B cell (primary cell): ENCODE measurements around the gene MST1. TPM values are rescaled to one million over a fixed set of nuclear protein-coding genes. Genes with fewer than 3 reads are reported as not detected.

Experiments used
- ATAC-seq: fragments of 200-7000 bp; cut with Tn5 transposase; one replicate; pipeline ENCODE4 v1.10.0; 2021; ENCODE audit warnings: low read depth, mild to moderate bottlenecking, moderate number of reproducible peaks, moderate library complexity
- CTCF ChIA-PET: fragments of 350-600 bp; sonication (Branson Sonifier 250); formaldehyde crosslinking; loops from one replicate; lab custom pipeline; 2021; ENCODE audit warnings: antibody characterized with exemption, inconsistent platforms; lab: Charles Lee
- POLR2A ChIA-PET: fragments of 350-600 bp; sonication (Branson Sonifier 250); formaldehyde crosslinking; loops from one replicate; lab custom pipeline; 2021; ENCODE audit warnings: antibody characterized with exemption; lab: Charles Lee
- DNase-seq: peaks from one replicate; pipeline ENCODE4 v3.0.0; 2013
- H2AFZ ChIP-seq: 2 replicates; pipeline ENCODE4 v1.6.1; 2012; ENCODE audit warnings: mild to moderate bottlenecking, low read depth, low read length; ENCODE audit not compliant: insufficient read depth, poor library complexity, severe bottlenecking
- H3K27ac ChIP-seq, 2 donors: 1 replicate in 1 of 2; 2 replicates in 1 of 2; pipeline ENCODE4 v1.5.1; 2012 to 2013; ENCODE audit warnings: low read length in 2 of 2, mild to moderate bottlenecking in 2 of 2, moderate library complexity in 1 of 2
- H3K27me3 ChIP-seq, 4 experiments: fragments of 200-600 bp in 1 of 4; sonication (generic) in 1 of 4; replicated peaks in 1 of 4; 1 replicate in 2 of 4; 2 replicates in 2 of 4; pipeline versions ENCODE4 v1.6.1 to v1.7.0; 2013 to 2016; ENCODE audit warnings: low read length in 3 of 4, mild to moderate bottlenecking in 2 of 4, mixed read lengths in 1 of 4, moderate library complexity in 1 of 4; ENCODE audit not compliant: insufficient read depth in 4 of 4, control insufficient read depth in 3 of 4; ENCODE audit errors: control extremely low read depth in 1 of 4
- H3K36me3 ChIP-seq, 2 experiments: replicated peaks in 1 of 2; 1 replicate in 1 of 2; 2 replicates in 1 of 2; pipeline versions ENCODE4 v1.6.1 to v1.7.1; 2013; ENCODE audit warnings: low read length in 1 of 2; ENCODE audit not compliant: insufficient read depth in 2 of 2, control insufficient read depth in 1 of 2; ENCODE audit errors: control extremely low read depth in 1 of 2, extremely low read depth in 1 of 2
- H3K4me1 ChIP-seq, 2 donors: fragments of 200-600 bp in 1 of 2; sonication (generic) in 1 of 2; 1 replicate in 1 of 2; 2 replicates in 1 of 2; pipeline versions ENCODE4 v1.5.1 to v1.6.1; 2013 to 2017; ENCODE audit warnings: low read length in 2 of 2; ENCODE audit not compliant: control insufficient read depth in 2 of 2, insufficient read depth in 2 of 2
- H3K4me2 ChIP-seq: replicated peaks from 2 replicates; pipeline ENCODE3; 2012; ENCODE audit warnings: mild to moderate bottlenecking, low read depth, low read length; ENCODE audit not compliant: poor library complexity, severe bottlenecking
- H3K4me3 ChIP-seq, 5 experiments: fragments of 200-600 bp in 1 of 5; sonication (generic) in 1 of 5; 1 replicate in 3 of 5; 2 replicates in 2 of 5; pipeline versions ENCODE4 v1.5.1 to v1.7.0; 2011 to 2016; ENCODE audit warnings: low read length in 4 of 5, mild to moderate bottlenecking in 4 of 5, low read depth in 2 of 5, control low read depth in 1 of 5, moderate library complexity in 1 of 5; ENCODE audit not compliant: insufficient read depth in 1 of 5; ENCODE audit errors: control extremely low read depth in 1 of 5, extremely low read depth in 1 of 5
- H3K79me2 ChIP-seq: fragments of 200-600 bp; sonication (generic); one replicate; pipeline ENCODE4 v1.6.0; 2016; ENCODE audit warnings: low read length; ENCODE audit not compliant: control insufficient read depth, insufficient read depth
- H3K9ac ChIP-seq: fragments of 200-600 bp; sonication (generic); 2 replicates; pipeline ENCODE4 v1.6.1; 2017; ENCODE audit warnings: mild to moderate bottlenecking, low read length, moderate library complexity
- H3K9me3 ChIP-seq, 3 donors: one replicate each; pipeline versions ENCODE4 v1.6.1 to v1.7.1; 2013; ENCODE audit warnings: low read length in 2 of 3; ENCODE audit not compliant: control insufficient read depth in 2 of 3, insufficient read depth in 1 of 3; ENCODE audit errors: control extremely low read depth in 1 of 3
- H4K20me1 ChIP-seq: 2 replicates; pipeline ENCODE4 v1.6.0; 2012; ENCODE audit warnings: mild to moderate bottlenecking, low read length; ENCODE audit not compliant: insufficient read depth, control insufficient read depth, poor library complexity, severe bottlenecking
- H3K27ac Mint-ChIP-seq: one replicate; pipeline ENCODE4 v1.8.0; 2021; ENCODE audit warnings: mixed read lengths
- H3K27me3 Mint-ChIP-seq: one replicate; pipeline ENCODE4 v1.8.0; 2021; ENCODE audit warnings: mixed read lengths
- H3K4me1 Mint-ChIP-seq: one replicate; pipeline ENCODE4 v1.8.0; 2021; ENCODE audit warnings: mixed read lengths
- H3K4me3 Mint-ChIP-seq: one replicate; pipeline ENCODE4 v1.8.0; 2021; ENCODE audit warnings: mixed read lengths
- H3K9me3 Mint-ChIP-seq: one replicate; pipeline ENCODE4 v1.8.0; 2022; ENCODE audit warnings: mixed read lengths; ENCODE audit not compliant: insufficient read depth
- CTCF ChIP-seq: fragments of 200-600 bp; IDR thresholded peaks from one replicate; pipeline ENCODE4 v1.8.0; 2022; ENCODE audit warnings: antibody characterized with exemption, mild to moderate bottlenecking
- EZH2 ChIP-seq: IDR thresholded peaks from 2 replicates; pipeline ENCODE4 v1.6.1; 2012; ENCODE audit warnings: borderline replicate concordance, low read depth, mild to moderate bottlenecking, moderate library complexity, low read length; ENCODE audit not compliant: insufficient read depth, poor library complexity, severe bottlenecking
- WGBS: methylation state at CpG from one replicate; pipeline ENCODE4 v1.1.5; 2013; ENCODE audit warnings: missing lambda C conversion rate; ENCODE audit not compliant: insufficient coverage; 5-methylcytosine and 5-hydroxymethylcytosine counted together
- intact Hi-C: fragments of 100-400 bp; cut with micrococcal nuclease; formaldehyde crosslinking; loops from one replicate; pipeline ENCODE4 v1.10.0; 2022
- polyA plus RNA-seq: library from polyadenylated mRNA; depleted of rRNA; stranded (reverse); fragments of >200 nt; gene quantifications from 2 replicates; pipeline ENCODE4 v1.2.3, GENCODE V29; 2012
- total RNA-seq, 2 donors: library from RNA; stranded (reverse); fragments of 120-200 nt in 1 of 2; gene quantifications; 1 replicate in 1 of 2; 2 replicates in 1 of 2; pipeline versions ENCODE4 v1.2.3 to v1.2.4, GENCODE V29; 2013 to 2022

Gene MST1
- total and polyA plus RNA-seq, 2 donors (not counting 1 experiment from before 2014, with no cell fraction given), result 14.5 to 26.4 TPM

- Histone ChIP-seq H3K27ac (no peak overlapping the region), H4K20me1 (no peaks in the 10 kb centered on the region), H3K36me3 (no peaks in the 10 kb centered on the region), H3K27me3 (no peaks in the 10 kb centered on the region), H3K4me2 (no peak overlapping the region), H3K9ac (no peak overlapping the region), H3K9me3 (no peaks in the 10 kb centered on the region), H2AFZ (no peak overlapping the region), H3K79me2 (no peaks in the 10 kb centered on the region), H3K4me1 (no peaks in the 10 kb centered on the region), H3K4me3 (no peak overlapping the region)
- Mint-ChIP-seq H3K27me3 (peaks cover 3% of the 10 kb centered on the region), H3K4me1 (no peaks in the 10 kb centered on the region), H3K27ac (no peak overlapping the region), H3K4me3 (no peak overlapping the region), H3K9me3 (no peaks in the 10 kb centered on the region)
- POLR2A ChIA-PET, result no interaction called here
- CTCF ChIA-PET, result no interaction called here
- intact Hi-C loops, result no loop called here
- DNase-seq, result no peak
- TF ChIP-seq CTCF, result no peak
- no peak for ATAC-seq
- 90% methylated on average over 2 of the region's 3 CpGs for WGBS
Observed at GRCh38 chr3:49646236-49646635, 43.0 kb downstream of the MST1 start.

GRCh38 chr3:49644684-49645083, 44.6 kb downstream of the MST1 start:
- ChIA-PET POLR2A (no interaction called here), CTCF (interaction anchor here (1.0 kb wide), 1 partner anchor 27 kb away, joined by 3 read pairs; no protein-coding TSS in a partner anchor)
- Histone ChIP-seq H3K36me3 (no peaks in the 10 kb centered on the region), H3K4me3 (no peak overlapping the region), H3K79me2 (no peaks in the 10 kb centered on the region), H4K20me1 (no peaks in the 10 kb centered on the region), H3K27me3 (no peaks in the 10 kb centered on the region), H3K4me2 (no peak overlapping the region), H3K9me3 (no peaks in the 10 kb centered on the region), H3K9ac (no peak overlapping the region), H2AFZ (no peak overlapping the region), H3K4me1 (no peaks in the 10 kb centered on the region), H3K27ac (no peak overlapping the region)
- DNase-seq (no peak), ATAC-seq (no peak)
- TF ChIP-seq CTCF (no peak), EZH2 (no peak)
- Mint-ChIP-seq H3K4me1 (no peaks in the 10 kb centered on the region), H3K27ac (no peak overlapping the region), H3K9me3 (no peaks in the 10 kb centered on the region), H3K27me3 (peaks cover 3% of the 10 kb centered on the region), H3K4me3 (no peak overlapping the region)
- intact Hi-C loops, result no loop called here
- WGBS, result 93% methylated on average over 8 of the region's 8 CpGs
